NCI-H524 treated with DMSO at 0.1 percent for 48 hours (cell line): ENCODE data around the gene IL1RAPL1.
"Not testable (repeated sequence)": the region's sequence is repeated elsewhere in the genome, so short reads cannot be mapped to it uniquely, and the experiment has no call there.

Experiments
- DNase-seq: peaks from one replicate; lab custom pipeline; 2025; lab: John Stamatoyannopoulos, UW

Gene IL1RAPL1

DNA sequence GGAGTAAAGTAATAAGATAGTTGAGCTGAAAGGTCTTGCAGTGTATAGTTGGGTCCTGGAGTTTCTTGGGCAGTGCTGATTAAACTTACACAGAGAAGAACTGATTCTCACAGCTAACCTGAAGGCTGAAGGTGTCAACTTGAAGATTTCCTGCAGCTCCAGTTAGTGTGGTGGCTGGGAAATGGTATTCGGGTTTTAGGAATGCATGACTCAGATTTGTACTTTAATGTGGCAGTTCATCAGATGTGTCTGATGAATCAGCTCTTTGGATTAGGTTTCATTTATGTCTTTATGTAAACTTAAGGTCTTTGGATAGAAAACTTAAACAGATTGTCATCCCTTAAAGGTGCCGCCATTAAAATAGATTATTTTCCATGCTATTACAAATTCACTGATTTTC is 200.0 kb downstream of the IL1RAPL1 start:
- DNase-seq = no peak

- not testable (repeated sequence) for DNase-seq
These were observed 213.4 kb downstream of the IL1RAPL1 start for GRCh38 chrX:28800671-28801070.

GRCh38 chrX:28802625-28803024 is 215.4 kb downstream of the IL1RAPL1 start:
- no peak for DNase-seq

DNA sequence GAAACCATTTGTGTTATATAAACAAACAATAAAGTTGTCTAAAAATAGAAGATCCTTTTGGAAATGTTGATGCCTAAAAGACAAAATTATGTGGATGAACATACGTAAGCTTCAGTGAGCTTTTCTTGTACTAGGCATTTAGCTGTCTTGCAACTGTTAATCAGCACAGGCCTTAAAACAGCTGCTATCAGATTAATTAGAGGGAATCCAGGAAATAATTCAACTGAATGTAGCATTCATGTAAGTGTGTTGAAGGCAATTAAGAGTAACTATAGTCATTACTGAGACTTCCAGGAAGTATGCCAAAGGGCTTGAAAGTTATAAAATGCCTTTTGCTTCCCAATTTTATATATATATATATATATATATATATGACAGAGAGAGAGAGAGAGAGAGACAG is 248.7 kb downstream of the IL1RAPL1 start:
- no peak for DNase-seq

DNA sequence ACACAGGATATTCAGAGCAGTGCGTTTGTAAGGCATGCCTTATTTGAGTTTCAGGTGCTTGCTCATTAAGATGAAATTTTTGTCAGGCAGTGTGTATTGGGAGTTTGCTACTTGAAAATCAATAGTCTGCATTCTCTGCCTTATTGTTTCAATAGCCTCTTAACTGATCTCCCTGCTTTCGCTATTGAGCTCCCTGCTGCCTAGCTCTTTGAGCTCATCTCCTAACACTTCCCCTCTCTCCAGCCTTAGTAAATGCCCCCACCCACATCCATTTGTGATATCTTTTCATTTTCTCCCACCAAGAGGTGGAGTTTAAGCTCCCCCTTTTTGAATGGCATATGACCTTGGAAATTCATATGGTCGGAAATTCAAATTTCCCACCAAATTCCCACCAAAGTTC is 256.6 kb downstream of the IL1RAPL1 start:
- no peak for DNase-seq

DNA sequence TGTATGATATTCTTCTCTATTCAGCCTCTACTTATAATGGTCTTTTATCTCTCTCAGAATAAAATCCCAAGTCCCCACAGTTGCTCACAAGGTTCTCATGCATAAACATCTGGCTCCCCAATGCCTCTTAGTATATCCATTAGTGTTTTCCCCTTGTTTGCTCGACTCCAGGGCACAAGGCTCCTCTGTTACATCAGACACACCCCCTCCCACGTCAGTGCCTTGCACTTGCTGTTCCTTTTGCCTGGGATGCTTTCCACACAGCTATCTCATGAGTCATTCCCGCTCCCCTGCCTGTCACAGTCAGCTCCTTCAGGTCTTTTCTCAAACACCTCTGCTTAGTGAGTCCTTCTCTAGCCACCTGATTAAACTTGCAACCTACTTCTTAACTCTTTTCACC is 260.2 kb downstream of the IL1RAPL1 start:
- DNase-seq = no peak

GRCh38 chrX:28848707-28849106 is 261.5 kb downstream of the IL1RAPL1 start:
- no peak for DNase-seq

GRCh38 chrX:28850955-28851354 is 263.7 kb downstream of the IL1RAPL1 start:
- DNase-seq = no peak

GRCh38 chrX:28851871-28852270 is 264.6 kb downstream of the IL1RAPL1 start:
- DNase-seq = no peak

- no peak for DNase-seq
These were observed 267.4 kb downstream of the IL1RAPL1 start for GRCh38 chrX:28854637-28855036.

- DNase-seq = no peak
These were observed 289.2 kb downstream of the IL1RAPL1 start for GRCh38 chrX:28876408-28876807.

GRCh38 chrX:28876901-28877300 is 289.7 kb downstream of the IL1RAPL1 start:
- no peak for DNase-seq

DNA sequence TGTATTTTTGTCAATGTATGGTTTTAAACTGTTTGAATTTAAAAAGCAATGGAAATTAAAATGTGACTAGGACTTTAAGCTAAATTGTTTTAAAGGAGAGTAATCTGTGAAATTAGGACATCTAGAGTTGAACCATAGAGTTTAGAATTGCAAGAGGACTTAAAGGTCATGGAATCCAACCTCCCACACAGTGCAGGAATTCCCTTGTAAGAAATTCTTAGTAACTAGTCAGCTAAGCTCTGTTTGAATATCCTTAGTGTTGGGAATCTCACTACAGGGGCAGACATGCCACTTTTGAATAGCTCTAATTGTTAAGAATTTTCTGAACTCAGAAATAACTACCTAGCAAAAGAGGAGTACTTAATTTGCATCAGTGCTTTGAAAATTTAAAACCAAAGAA is 292.9 kb downstream of the IL1RAPL1 start:
- DNase-seq = no peak

GRCh38 chrX:28884823-28885222 is 297.6 kb downstream of the IL1RAPL1 start:
- no peak for DNase-seq

DNA sequence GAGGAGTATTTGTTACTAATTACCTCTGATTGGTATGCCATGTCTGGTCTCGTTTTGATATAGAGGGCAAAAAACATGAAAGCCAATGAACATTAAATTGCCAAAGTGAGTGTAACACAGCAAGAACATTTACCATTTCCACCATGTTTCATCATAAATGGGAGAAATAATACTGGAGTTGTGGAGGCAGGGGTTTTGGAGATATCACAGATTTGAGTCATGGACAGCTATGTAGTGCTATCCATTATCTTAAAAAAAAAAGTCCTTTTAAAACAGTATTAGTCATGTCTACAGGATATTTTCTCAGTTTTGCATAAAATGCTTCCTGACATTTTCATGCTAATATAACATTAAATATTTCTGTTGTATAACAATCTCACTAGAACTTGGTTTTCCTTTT is 301.2 kb downstream of the IL1RAPL1 start:
- no peak for DNase-seq

DNA sequence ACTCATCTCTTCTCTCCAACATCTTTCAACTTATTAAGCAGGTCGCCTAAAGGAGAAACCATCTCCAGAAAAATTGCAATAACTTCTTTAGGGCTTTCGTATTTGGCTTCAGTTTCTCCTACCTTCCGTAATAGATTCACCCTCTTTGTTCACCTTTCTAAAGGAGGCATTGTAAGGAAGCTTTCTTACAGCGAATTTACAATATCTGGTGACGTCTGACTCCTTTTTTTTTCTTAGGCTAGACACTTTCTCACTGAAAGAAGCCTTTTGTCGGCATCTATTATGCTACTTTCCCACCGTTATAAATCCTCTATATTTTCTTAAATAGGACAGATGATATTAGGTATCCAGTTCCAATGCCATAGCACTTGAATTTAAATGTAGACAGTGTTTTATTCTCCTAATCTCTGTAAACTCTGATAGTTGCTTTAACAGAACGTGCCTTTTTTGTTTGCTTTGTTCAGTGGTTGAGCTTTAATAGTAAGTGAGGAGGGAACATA is 302.4 kb downstream of the IL1RAPL1 start:
- DNase-seq = no peak

- no peak for DNase-seq
These were observed 314.4 kb downstream of the IL1RAPL1 start for GRCh38 chrX:28901637-28902036.

GRCh38 chrX:28910487-28910886 is 323.2 kb downstream of the IL1RAPL1 start:
- no peak for DNase-seq

DNA sequence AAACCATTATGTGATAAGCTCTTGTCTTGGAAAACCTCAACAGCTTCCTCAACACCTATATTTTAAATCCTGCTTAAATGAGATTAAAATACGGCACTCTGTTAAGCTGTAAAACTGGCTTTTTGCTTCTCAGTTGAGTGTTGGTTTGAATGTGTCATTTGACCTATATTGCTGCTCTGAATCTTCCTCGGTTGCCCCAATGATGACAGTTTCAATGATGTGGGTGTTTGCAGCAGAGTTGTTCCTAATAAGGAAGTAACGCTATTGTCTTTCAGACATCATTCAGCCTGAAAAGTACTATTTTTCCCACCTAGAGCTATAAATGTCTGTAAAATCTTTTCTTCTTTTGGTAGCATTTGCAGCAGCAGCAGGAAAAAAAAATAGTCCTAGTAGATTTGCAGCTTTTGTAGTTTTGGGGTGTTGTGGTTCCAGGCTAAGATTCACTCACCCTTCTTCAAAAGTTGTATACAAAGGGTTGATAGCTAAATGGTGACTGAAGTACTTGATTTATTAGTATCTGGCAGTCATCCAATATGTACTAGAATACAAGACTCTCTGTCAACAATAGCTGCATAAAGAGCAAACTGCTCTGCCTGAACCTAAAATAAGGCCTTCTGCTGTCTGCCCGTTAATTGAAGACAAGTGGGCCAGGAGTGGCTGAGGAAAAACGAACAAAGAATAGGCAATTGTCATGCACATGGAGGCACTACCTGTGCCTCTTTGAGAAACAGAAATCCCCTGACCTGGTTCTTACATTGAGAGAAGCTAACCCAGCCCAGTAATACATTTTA is 333.1 kb downstream of the IL1RAPL1 start:
- DNase-seq = peak; percentile 60

GRCh38 chrX:28922106-28922505 is 334.9 kb downstream of the IL1RAPL1 start:
- DNase-seq = no peak

DNA sequence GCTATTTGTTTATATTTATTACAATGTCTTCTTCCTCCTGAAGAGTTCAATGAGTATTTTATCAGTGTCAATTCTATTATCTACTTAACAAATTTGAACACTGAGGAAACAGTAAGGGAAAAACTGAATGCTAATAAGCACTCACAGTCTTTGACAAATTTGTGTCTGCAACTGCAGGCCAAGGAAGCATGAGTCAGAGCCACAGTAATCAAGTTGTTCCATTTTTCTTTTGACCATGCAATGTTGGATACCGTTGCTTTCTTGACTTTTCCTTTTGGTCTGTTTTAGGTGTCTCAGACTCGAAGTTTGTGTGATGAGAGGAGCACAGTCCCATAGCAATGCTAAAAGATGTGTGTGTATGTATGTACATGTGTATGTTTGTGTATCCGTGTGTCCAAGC is 359.6 kb downstream of the IL1RAPL1 start:
- no peak for DNase-seq

DNA sequence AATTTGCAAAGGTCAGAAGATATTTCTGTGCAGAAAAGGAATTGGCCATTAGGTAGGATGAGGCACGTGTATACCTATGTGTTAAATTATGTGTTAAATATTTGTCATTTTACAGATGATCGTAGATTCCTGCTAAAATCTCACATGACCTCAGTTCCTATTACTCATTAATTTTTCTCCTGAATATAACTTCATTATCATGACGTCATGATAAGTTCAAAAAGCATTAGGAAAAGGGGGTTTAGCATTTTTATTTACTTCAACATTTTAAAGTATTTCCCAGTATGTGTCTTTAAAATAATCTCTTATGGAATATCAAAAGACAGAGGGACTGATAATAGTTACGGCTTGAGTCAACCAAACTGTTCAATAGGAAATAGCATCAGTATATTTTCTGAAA is 372.8 kb downstream of the IL1RAPL1 start:
- DNase-seq = no peak

GRCh38 chrX:28966331-28966730 is 379.1 kb downstream of the IL1RAPL1 start:
- no peak for DNase-seq

DNA sequence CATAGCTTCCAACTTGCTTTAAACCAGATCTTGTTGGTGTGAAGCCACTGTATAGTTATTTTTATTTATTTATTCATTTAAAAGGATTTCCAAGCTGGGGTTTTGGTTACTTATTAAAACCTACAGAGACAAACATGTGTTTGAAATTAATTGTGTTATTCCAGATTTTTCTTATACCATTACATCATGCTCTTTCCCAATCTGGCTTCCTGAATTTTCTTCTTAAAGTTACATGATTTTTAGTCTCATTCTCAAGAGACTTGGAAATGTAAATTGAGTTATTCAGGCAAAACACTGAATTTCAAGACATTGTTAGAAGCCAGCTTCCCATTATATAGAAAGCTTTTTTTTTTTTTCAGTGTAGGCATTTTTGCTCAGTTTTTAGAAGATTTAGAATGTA is 381.9 kb downstream of the IL1RAPL1 start:
- no peak for DNase-seq
